ENCODE data around the gene CNST. TPM values are rescaled to one million over a fixed set of nuclear protein-coding genes. Genes with fewer than 3 reads are reported as not detected.
A peak's percentile ranks its signal among the peaks of the same experiment; 100 is the strongest.

CNST gene
- total and polyA plus RNA-seq, 2 of the 13 experiments (the other 11 are each of a cell fraction or from before 2014, with no cell fraction given): 6.3 to 12.4 TPM

DNA sequence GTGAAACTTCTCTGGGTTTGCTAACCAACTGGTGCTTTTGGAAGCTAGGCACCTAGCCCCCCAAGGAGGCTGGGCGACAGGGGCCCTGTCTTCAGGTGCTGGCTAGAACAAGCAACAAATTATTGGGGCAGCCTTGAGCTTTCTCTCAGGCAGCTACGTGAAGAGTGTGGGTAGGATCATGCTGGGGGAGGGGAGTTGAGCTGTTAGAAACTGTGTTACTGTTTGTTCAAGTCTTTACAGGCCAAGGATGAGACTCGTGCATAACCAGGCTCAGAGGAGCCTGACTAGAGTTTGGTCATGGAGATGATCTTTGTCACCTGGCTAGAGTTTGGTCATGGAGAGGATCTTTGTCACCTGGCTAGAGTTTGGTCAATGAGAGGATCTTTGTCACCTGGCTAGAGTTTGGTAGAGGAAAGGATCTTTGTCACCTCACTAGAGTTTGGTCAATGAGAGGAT is 145.3 kb downstream of the CNST start (continued):
- TF ChIP-seq, protein P1, sequence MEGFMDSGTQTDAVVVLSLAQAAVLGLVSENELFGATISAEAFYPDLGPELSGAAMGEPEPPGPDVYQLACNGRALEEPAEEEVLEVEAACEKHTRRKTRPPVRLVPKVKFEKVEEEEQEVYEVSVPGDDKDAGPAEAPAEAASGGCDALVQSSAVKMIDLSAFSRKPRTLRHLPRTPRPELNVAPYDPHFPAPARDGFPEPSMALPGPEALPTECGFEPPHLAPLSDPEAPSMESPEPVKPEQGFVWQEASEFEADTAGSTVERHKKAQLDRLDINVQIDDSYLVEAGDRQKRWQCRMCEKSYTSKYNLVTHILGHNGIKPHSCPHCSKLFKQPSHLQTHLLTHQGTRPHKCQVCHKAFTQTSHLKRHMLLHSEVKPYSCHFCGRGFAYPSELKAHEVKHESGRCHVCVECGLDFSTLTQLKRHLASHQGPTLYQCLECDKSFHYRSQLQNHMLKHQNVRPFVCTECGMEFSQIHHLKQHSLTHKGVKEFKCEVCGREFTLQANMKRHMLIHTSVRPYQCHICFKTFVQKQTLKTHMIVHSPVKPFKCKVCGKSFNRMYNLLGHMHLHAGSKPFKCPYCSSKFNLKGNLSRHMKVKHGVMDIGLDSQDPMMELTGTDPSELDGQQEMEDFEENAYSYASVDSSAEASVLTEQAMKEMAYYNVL (CRISPR knock-in tag; IDR thresholded peaks at IDR 0.05; ENCODE audit: borderline replicate concordance): no peak
- TF ChIP-seq CBX5 (CRISPR knock-in tag; IDR thresholded peaks at IDR 0.05; ENCODE audit: borderline replicate concordance) (no peak), RBAK (CRISPR knock-in tag; IDR thresholded peaks at IDR 0.05) (no peak), FOSL1 (CRISPR knock-in tag; IDR thresholded peaks at IDR 0.05; ENCODE audit: borderline replicate concordance) (no peak), KLF9 (CRISPR knock-in tag; IDR thresholded peaks at IDR 0.05; ENCODE audit: low read depth) (no peak), FOXM1 (CRISPR knock-in tag; IDR thresholded peaks at IDR 0.05) (no peak), ZNF816 (CRISPR knock-in tag; IDR thresholded peaks at IDR 0.05; ENCODE audit: borderline replicate concordance) (no peak), ZNF788 (CRISPR knock-in tag; IDR thresholded peaks at IDR 0.05; ENCODE audit: borderline replicate concordance) (0 out of 2 replicates have a peak, but pooled peaks have one; percentile 48), THAP11 (CRISPR knock-in tag; IDR thresholded peaks at IDR 0.05) (no peak), NFYB (CRISPR knock-in tag; IDR thresholded peaks at IDR 0.05) (no peak), SSRP1 (CRISPR knock-in tag; IDR thresholded peaks at IDR 0.05) (no peak), POLR2AphosphoS2 (IDR thresholded peaks at IDR 0.05; ENCODE audit: low read depth, low read length) (no peak), ZNF678 (CRISPR knock-in tag; IDR thresholded peaks at IDR 0.05) (no peak), SALL2 (CRISPR knock-in tag; IDR thresholded peaks at IDR 0.05) (no peak), ZNF737 (CRISPR knock-in tag; IDR thresholded peaks at IDR 0.05; ENCODE audit: borderline replicate concordance) (no peak)
- TF ChIP-seq, protein P2, sequence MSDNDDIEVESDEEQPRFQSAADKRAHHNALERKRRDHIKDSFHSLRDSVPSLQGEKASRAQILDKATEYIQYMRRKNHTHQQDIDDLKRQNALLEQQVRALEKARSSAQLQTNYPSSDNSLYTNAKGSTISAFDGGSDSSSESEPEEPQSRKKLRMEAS (IDR thresholded peaks at IDR 0.05): peak; percentile 86
- TF ChIP-seq, protein P3, sequence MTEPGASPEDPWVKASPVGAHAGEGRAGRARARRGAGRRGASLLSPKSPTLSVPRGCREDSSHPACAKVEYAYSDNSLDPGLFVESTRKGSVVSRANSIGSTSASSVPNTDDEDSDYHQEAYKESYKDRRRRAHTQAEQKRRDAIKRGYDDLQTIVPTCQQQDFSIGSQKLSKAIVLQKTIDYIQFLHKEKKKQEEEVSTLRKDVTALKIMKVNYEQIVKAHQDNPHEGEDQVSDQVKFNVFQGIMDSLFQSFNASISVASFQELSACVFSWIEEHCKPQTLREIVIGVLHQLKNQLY (CRISPR knock-in tag; IDR thresholded peaks at IDR 0.05): no peak
- TF ChIP-seq, protein P4, sequence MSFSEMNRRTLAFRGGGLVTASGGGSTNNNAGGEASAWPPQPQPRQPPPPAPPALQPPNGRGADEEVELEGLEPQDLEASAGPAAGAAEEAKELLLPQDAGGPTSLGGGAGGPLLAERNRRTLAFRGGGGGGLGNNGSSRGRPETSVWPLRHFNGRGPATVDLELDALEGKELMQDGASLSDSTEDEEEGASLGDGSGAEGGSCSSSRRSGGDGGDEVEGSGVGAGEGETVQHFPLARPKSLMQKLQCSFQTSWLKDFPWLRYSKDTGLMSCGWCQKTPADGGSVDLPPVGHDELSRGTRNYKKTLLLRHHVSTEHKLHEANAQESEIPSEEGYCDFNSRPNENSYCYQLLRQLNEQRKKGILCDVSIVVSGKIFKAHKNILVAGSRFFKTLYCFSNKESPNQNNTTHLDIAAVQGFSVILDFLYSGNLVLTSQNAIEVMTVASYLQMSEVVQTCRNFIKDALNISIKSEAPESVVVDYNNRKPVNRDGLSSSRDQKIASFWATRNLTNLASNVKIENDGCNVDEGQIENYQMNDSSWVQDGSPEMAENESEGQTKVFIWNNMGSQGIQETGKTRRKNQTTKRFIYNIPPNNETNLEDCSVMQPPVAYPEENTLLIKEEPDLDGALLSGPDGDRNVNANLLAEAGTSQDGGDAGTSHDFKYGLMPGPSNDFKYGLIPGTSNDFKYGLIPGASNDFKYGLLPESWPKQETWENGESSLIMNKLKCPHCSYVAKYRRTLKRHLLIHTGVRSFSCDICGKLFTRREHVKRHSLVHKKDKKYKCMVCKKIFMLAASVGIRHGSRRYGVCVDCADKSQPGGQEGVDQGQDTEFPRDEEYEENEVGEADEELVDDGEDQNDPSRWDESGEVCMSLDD (CRISPR knock-in tag; IDR thresholded peaks at IDR 0.05; ENCODE audit: borderline replicate concordance): no peak
- TF ChIP-seq, protein P5, sequence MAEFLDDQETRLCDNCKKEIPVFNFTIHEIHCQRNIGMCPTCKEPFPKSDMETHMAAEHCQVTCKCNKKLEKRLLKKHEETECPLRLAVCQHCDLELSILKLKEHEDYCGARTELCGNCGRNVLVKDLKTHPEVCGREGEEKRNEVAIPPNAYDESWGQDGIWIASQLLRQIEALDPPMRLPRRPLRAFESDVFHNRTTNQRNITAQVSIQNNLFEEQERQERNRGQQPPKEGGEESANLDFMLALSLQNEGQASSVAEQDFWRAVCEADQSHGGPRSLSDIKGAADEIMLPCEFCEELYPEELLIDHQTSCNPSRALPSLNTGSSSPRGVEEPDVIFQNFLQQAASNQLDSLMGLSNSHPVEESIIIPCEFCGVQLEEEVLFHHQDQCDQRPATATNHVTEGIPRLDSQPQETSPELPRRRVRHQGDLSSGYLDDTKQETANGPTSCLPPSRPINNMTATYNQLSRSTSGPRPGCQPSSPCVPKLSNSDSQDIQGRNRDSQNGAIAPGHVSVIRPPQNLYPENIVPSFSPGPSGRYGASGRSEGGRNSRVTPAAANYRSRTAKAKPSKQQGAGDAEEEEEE (CRISPR knock-in tag; IDR thresholded peaks at IDR 0.05; ENCODE audit: borderline replicate concordance): no peak
- TF ChIP-seq, protein P6, sequence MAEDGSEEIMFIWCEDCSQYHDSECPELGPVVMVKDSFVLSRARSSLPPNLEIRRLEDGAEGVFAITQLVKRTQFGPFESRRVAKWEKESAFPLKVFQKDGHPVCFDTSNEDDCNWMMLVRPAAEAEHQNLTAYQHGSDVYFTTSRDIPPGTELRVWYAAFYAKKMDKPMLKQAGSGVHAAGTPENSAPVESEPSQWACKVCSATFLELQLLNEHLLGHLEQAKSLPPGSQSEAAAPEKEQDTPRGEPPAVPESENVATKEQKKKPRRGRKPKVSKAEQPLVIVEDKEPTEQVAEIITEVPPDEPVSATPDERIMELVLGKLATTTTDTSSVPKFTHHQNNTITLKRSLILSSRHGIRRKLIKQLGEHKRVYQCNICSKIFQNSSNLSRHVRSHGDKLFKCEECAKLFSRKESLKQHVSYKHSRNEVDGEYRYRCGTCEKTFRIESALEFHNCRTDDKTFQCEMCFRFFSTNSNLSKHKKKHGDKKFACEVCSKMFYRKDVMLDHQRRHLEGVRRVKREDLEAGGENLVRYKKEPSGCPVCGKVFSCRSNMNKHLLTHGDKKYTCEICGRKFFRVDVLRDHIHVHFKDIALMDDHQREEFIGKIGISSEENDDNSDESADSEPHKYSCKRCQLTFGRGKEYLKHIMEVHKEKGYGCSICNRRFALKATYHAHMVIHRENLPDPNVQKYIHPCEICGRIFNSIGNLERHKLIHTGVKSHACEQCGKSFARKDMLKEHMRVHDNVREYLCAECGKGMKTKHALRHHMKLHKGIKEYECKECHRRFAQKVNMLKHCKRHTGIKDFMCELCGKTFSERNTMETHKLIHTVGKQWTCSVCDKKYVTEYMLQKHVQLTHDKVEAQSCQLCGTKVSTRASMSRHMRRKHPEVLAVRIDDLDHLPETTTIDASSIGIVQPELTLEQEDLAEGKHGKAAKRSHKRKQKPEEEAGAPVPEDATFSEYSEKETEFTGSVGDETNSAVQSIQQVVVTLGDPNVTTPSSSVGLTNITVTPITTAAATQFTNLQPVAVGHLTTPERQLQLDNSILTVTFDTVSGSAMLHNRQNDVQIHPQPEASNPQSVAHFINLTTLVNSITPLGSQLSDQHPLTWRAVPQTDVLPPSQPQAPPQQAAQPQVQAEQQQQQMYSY (CRISPR knock-in tag; IDR thresholded peaks at IDR 0.05): no peak

Data from HepG2 (cell line).